Astrocyte of the spinal cord (primary cell): ENCODE data around the gene ASS1.

Source experiments
- DNase-seq: peaks from one replicate; pipeline ENCODE4 v3.0.0; 2011; ENCODE audit warnings: low read depth, low spot score
- H3K4me3 ChIP-seq: 2 replicates; pipeline ENCODE4 v1.5.1; 2011; ENCODE audit warnings: low read depth, mild to moderate bottlenecking, low read length, moderate library complexity
- in situ Hi-C: cut with HindIII; loops from 2 replicates; pipeline ENCODE4 v1.10.0; 2017; ENCODE audit warnings: low sequenced_read_pairs
- TF ChIP-seq, protein P1 (sequence below): IDR thresholded peaks from 2 replicates; pipeline ENCODE4 v1.5.1; 2012; ENCODE audit warnings: low read depth, mild to moderate bottlenecking, low read length, inconsistent platforms

Gene ASS1

DNA sequence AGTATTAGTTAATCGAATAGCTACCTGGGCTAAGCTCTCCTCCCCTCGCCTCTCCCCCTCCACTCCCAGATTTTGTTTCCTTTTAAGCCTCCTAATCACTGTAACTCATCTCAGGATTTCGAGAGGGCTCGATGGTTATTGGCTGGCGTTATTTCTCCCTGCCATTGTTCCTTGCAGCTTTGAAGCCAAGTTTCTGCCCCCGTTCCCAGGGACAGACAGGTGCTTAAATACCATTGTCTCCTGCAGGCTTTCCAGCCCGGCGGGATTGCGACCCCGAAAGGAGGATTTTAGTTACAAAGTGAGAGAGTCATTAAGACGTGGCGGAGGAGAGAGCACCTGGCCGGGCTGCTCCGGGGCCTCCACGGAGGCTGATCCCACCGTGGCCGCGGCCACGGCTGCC, 46.2 kb downstream of the ASS1 start:
- H3K4me3 ChIP-seq, result no peak overlapping the region
- in situ Hi-C loops, result no loop called here
- TF ChIP-seq, protein P1, sequence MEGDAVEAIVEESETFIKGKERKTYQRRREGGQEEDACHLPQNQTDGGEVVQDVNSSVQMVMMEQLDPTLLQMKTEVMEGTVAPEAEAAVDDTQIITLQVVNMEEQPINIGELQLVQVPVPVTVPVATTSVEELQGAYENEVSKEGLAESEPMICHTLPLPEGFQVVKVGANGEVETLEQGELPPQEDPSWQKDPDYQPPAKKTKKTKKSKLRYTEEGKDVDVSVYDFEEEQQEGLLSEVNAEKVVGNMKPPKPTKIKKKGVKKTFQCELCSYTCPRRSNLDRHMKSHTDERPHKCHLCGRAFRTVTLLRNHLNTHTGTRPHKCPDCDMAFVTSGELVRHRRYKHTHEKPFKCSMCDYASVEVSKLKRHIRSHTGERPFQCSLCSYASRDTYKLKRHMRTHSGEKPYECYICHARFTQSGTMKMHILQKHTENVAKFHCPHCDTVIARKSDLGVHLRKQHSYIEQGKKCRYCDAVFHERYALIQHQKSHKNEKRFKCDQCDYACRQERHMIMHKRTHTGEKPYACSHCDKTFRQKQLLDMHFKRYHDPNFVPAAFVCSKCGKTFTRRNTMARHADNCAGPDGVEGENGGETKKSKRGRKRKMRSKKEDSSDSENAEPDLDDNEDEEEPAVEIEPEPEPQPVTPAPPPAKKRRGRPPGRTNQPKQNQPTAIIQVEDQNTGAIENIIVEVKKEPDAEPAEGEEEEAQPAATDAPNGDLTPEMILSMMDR, result no peak
- DNase-seq, result no peak

DNA sequence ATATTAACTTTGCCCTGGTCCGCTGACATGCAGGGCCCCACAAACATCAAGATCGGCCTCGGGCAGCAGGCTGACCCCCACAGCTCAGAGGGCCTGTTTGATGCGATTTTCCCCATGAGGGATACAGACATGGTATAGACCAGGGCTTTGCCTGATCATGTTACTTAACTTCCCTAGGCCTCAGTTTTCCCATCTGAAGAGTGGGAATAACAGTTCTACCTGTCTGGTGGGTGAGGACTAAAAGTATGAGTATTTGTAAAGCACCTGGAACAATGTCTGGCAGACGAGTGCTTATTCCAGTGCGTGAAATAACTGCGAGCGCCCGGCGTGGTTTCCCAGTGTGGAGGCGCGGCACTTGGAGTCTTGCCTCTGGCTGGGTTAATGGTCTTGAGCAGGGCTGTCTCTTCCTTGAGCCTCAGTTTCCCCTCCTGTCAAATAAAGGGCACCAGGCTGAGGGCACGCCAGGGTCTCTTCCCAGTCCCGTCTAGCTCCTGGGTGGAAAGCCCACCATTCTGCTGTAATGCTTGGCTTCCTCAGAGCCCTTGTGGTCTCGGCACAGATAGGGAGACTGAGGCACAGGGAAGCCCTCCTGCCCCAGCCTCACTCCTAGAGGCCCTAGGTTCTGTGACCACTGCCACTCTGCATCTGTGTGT, 47.2 kb downstream of the ASS1 start:
- no peak overlapping the region for H3K4me3 ChIP-seq
- in situ Hi-C loops, result no loop called here
- no peak for DNase-seq
- TF ChIP-seq, protein P1, result no peak

DNA sequence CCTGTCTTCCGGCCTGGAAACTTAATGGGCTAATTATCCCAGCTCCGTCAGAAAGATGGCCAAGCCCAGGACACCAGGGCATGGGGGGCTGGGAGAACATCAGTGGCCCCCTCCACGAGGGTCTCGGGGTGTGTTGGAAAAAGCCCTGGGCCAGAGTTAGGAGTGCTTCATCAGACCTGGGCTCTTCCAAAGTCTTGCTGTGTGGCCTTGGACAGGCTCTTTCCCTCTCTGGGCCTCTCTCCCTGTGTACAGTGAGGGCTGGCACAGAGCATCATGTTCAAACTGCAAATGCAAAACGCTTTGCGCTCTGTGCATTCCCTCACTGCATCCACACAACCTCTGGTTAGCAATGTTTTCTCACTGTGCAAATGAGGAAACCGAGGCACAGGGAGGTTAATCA, 48.3 kb downstream of the ASS1 start:
- DNase-seq, result no peak
- in situ Hi-C loops, result no loop called here

DNA sequence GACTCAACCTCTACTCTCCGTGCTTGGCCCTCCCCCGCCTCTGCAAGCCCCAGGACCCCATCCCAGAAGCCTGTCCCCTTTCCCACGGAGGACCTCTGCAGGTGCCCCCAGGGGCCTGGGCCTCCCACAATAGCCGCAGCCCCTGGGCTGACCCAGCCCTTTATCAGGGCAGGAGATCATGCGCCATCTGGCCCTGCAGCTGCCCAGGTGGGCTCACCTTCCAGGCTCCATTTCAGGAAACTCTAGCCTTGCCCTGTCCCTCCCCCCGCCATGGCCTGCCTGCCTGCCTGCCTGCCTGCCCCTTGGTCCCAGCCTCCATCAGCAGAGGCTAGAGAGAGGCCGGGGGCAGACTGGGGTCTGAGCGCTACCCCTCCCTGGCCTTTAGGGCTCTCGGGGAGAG, 48.7 kb downstream of the ASS1 start:
- no peak overlapping the region for H3K4me3 ChIP-seq
- TF ChIP-seq, protein P1, result no peak
- in situ Hi-C loops, result no loop called here
- DNase-seq, result no peak

More for the DNA sequence above, 48.3 kb downstream of the ASS1 start:
- TF ChIP-seq, protein P1, result no peak
- H3K4me3 ChIP-seq, result no peak overlapping the region

DNA sequence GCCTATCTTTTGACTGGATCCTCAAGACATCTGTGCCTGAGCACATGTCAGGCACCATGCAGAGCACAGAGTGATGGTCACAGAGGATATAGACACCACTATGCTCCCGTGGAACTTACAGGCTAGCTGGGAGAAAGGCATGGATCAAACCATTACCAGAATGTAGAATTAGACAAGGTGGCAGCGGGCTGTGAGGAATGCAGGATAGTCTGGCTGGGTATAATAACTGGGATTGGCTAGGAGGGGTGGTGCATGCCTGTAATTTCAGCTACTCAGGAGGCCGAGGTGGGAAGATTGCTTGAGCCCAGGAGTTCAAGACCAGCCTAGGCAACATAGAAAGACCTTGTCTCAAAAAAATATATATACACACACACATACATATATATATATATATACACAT, 50.3 kb downstream of the ASS1 start:
- TF ChIP-seq, protein P1, result no peak
- in situ Hi-C loops, result no loop called here
- no peak overlapping the region for H3K4me3 ChIP-seq
- DNase-seq, result no peak

DNA sequence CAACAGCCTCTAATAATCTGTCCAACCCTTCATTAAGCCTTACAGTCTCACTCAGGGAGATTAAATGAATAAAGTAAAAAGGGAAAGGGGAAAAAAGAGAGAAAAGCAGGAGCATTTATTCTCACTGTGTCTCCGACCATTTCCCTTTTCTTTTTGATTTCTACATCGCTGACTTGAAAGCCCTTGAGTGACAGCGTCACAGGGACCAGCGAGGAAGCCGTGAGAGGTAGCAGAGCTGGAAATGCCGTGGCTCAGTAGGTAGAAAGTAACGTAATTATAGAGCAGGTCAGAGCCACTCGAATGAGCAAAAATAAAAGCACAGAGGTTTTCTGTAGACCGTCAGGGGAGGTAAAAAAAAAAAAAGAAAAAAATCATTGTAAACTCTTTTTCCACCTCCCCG, 52.4 kb downstream of the ASS1 start:
- TF ChIP-seq, protein P1, result no peak
- DNase-seq, result no peak
- in situ Hi-C loops, result no loop called here
- H3K4me3 ChIP-seq, result no peak overlapping the region
